PC-3 (cell line): ENCODE data around the gene HECW1.

Experiments
- CTCF ChIP-seq: fragments of 300-600 bp; sonication (generic); conservative IDR thresholded peaks from 2 replicates; pipeline ENCODE4 v1.5.1; 2017; ENCODE audit warnings: antibody characterized with exemption, low read depth, mild to moderate bottlenecking, low read length
- EZH2 ChIP-seq: fragments of 300-600 bp; sonication (generic); IDR thresholded peaks from one replicate; pipeline ENCODE4 v1.6.1; 2017; ENCODE audit warnings: antibody characterized with exemption, mild to moderate bottlenecking, low read length; ENCODE audit not compliant: unreplicated experiment
- EZH2phosphoT487 ChIP-seq: fragments of 300-600 bp; sonication (generic); IDR thresholded peaks from 2 replicates; pipeline ENCODE4 v1.6.1; 2018; ENCODE audit warnings: mild to moderate bottlenecking, antibody characterized with exemption, low read length, borderline replicate concordance

- TF ChIP-seq CTCF (no peak), EZH2phosphoT487 (no peak), EZH2 (no peak)
Measured at GRCh38 chr7:43559171-43559945, 446.9 kb downstream of the HECW1 start.
